Uterus (tissue), 2 donors: Measurements from ENCODE around the gene ABHD3.

Experiments
- CTCF ChIP-seq, 4 experiments: fragments of 200-600 bp in 2 of 4; fragments of 450-650 bp in 2 of 4; sonication (generic) in 2 of 4; IDR thresholded peaks; one replicate each; pipeline ENCODE4 v1.5.1; 2016 to 2019; ENCODE audit warnings: antibody characterized with exemption in 4 of 4, mild to moderate bottlenecking in 2 of 4, moderate library complexity in 1 of 4
- POLR2A ChIP-seq, 2 donors: fragments of 450-650 bp; IDR thresholded peaks; one replicate each; pipeline ENCODE4 v1.6.1; 2016; ENCODE audit warnings: antibody characterized with exemption in 2 of 2, mild to moderate bottlenecking in 1 of 2, moderate library complexity in 1 of 2

DNA sequence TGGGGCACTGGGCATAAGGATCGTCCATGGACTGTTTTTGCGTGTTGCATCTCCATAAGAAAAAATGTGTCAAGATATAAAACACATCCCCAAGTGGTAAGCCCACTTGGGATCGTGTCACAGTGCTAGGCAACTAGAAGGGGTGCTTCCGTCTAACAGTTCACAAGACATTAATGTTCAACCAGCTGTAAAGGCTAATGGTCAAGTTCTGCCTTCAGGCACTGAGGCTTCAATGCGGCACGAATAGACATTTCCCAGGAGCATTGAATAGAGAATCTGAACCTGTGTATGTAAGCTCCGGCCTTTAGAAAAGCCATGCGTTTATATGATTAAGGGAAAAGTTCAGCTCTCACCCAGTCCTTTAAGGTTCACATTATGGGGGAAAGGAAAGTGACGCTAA is 42.0 kb downstream of the ABHD3 start:
- TF ChIP-seq CTCF (IDR thresholded peaks at IDR 0.05) = no peak
- TF ChIP-seq POLR2A (IDR thresholded peaks at IDR 0.05) = no peak
